GM13976 (cell line): ENCODE measurements around the gene PYDC1.
A peak's percentile ranks its signal among the peaks of the same experiment; 100 is the strongest.

Experiments
- DNase-seq: peaks from one replicate; pipeline ENCODE4 v3.0.0; 2012; ENCODE audit warnings: low spot score
- CTCF ChIP-seq: IDR thresholded peaks from 2 replicates; pipeline ENCODE4 v1.5.1; 2012; ENCODE audit warnings: borderline replicate concordance, mild to moderate bottlenecking; ENCODE audit not compliant: insufficient read depth; ENCODE audit errors: extremely low read depth, missing control alignments, control extremely low read depth
- in situ Hi-C: fragments of 300-500 bp; cut with MboI; formaldehyde crosslinking; loops from one replicate; pipeline ENCODE4 v1.12.0; 2022; ENCODE audit warnings: low sequenced_read_pairs, mixed read lengths, inconsistent platforms; ENCODE audit not compliant: unreplicated experiment

PYDC1 gene

GRCh38 chr16:31223044-31223443, 6.1 kb upstream of the PYDC1 start:
- in situ Hi-C loops, result no loop called here
- no peak for DNase-seq
- TF ChIP-seq CTCF, result no peak

- no peak for DNase-seq
- no peak for TF ChIP-seq CTCF
- in situ Hi-C loops, result no loop called here
Measured at GRCh38 chr16:31221357-31222160, 4.6 kb upstream of the PYDC1 start.

GRCh38 chr16:31219154-31219741, 2.3 kb upstream of the PYDC1 start:
- in situ Hi-C loops, result no loop called here

GRCh38 chr16:31217136-31217530, 198 bp upstream of the PYDC1 start:
- in situ Hi-C loops, result no loop called here
- TF ChIP-seq CTCF, result no peak

More at GRCh38 chr16:31219154-31219741, 2.3 kb upstream of the PYDC1 start:
- no peak for DNase-seq
- no peak for TF ChIP-seq CTCF

GRCh38 chr16:31215287-31216162, 1.4 kb downstream of the PYDC1 start:
- in situ Hi-C loops, result no loop called here
- TF ChIP-seq CTCF, result no peak
- DNase-seq, result peak; percentile 72

More at GRCh38 chr16:31217136-31217530, 198 bp upstream of the PYDC1 start:
- no peak for DNase-seq

- DNase-seq, result no peak
- in situ Hi-C loops, result no loop called here
- no peak for TF ChIP-seq CTCF
Measured at GRCh38 chr16:31214708-31215286, 2.1 kb downstream of the PYDC1 start.
